Osteoblast (primary cell): ENCODE measurements around the gene AP1S3. TPM values are rescaled to one million over a fixed set of nuclear protein-coding genes. Genes with fewer than 3 reads are reported as not detected.

Experiments used
- DNase-seq: peaks from one replicate; pipeline ENCODE4 v3.0.0; 2011; ENCODE audit warnings: low spot score, mixed read lengths; ENCODE audit not compliant: insufficient read length; ENCODE audit errors: missing footprints
- H2AFZ ChIP-seq: 2 replicates; pipeline ENCODE4 v1.6.0; 2011; ENCODE audit warnings: mild to moderate bottlenecking, low read length
- H3K27ac ChIP-seq: 2 replicates; pipeline ENCODE4 v1.5.1; 2011; ENCODE audit warnings: mild to moderate bottlenecking, low read depth, low read length, moderate library complexity
- H3K27me3 ChIP-seq: 2 replicates; pipeline ENCODE4 v1.6.0; 2012; ENCODE audit warnings: mild to moderate bottlenecking, control low read depth, inconsistent platforms, low read length, moderate library complexity; ENCODE audit not compliant: insufficient read depth
- H3K36me3 ChIP-seq: 2 replicates; pipeline ENCODE4 v1.5.1; 2011; ENCODE audit warnings: mild to moderate bottlenecking, low read length, control low read depth, moderate library complexity; ENCODE audit not compliant: insufficient read depth
- H3K4me1 ChIP-seq: 2 replicates; pipeline ENCODE4 v1.5.1; 2011; ENCODE audit warnings: mild to moderate bottlenecking, low read length, control low read depth, moderate library complexity; ENCODE audit not compliant: insufficient read depth
- H3K4me2 ChIP-seq: 2 replicates; pipeline ENCODE4 v1.6.0; 2011; ENCODE audit warnings: mild to moderate bottlenecking, low read length; ENCODE audit not compliant: insufficient read depth
- H3K4me3 ChIP-seq: fragments of 200-600 bp; sonication (generic); 3 replicates; pipeline ENCODE4 v1.5.1; 2012; ENCODE audit warnings: mild to moderate bottlenecking, low read length, inconsistent platforms; ENCODE audit not compliant: insufficient read depth
- H3K79me2 ChIP-seq: 2 replicates; pipeline ENCODE4 v1.6.0; 2012; ENCODE audit warnings: mild to moderate bottlenecking, low read length, control low read depth, inconsistent platforms; ENCODE audit not compliant: insufficient read depth
- H3K9me3 ChIP-seq: 2 replicates; pipeline ENCODE4 v1.5.1; 2011; ENCODE audit warnings: low read depth, low read length, control low read depth
- H4K20me1 ChIP-seq: 2 replicates; pipeline ENCODE4 v1.6.0; 2012; ENCODE audit warnings: mild to moderate bottlenecking, low read length, control low read depth; ENCODE audit not compliant: insufficient read depth
- total RNA-seq: library from RNA; depleted of rRNA; stranded (reverse); fragments of >200 nt; gene quantifications from 2 replicates; pipeline ENCODE4 v1.2.3, GENCODE V29; 2012
- TF ChIP-seq, protein P1 (sequence below): IDR thresholded peaks from 2 replicates; pipeline ENCODE4 v1.5.1; 2011; ENCODE audit warnings: mild to moderate bottlenecking, low read depth, low read length, moderate library complexity; ENCODE audit errors: extremely low read depth

Gene AP1S3
- total RNA-seq, 1 donor: 2.2 TPM

GRCh38 chr2:223722226-223722625 lies 115.2 kb downstream of the AP1S3 start:
- Histone ChIP-seq H3K4me2 (no peak overlapping the region), H3K79me2 (no peaks in the 10 kb centered on the region), H3K27me3 (no peaks in the 10 kb centered on the region), H3K9me3 (no peaks in the 10 kb centered on the region), H3K27ac (no peak overlapping the region), H3K4me3 (no peak overlapping the region), H2AFZ (no peak overlapping the region), H4K20me1 (no peaks in the 10 kb centered on the region), H3K4me1 (peaks cover 17% of the 10 kb centered on the region), H3K36me3 (no peaks in the 10 kb centered on the region)
- TF ChIP-seq, protein P1, sequence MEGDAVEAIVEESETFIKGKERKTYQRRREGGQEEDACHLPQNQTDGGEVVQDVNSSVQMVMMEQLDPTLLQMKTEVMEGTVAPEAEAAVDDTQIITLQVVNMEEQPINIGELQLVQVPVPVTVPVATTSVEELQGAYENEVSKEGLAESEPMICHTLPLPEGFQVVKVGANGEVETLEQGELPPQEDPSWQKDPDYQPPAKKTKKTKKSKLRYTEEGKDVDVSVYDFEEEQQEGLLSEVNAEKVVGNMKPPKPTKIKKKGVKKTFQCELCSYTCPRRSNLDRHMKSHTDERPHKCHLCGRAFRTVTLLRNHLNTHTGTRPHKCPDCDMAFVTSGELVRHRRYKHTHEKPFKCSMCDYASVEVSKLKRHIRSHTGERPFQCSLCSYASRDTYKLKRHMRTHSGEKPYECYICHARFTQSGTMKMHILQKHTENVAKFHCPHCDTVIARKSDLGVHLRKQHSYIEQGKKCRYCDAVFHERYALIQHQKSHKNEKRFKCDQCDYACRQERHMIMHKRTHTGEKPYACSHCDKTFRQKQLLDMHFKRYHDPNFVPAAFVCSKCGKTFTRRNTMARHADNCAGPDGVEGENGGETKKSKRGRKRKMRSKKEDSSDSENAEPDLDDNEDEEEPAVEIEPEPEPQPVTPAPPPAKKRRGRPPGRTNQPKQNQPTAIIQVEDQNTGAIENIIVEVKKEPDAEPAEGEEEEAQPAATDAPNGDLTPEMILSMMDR: no peak
- DNase-seq: no peak

DNA sequence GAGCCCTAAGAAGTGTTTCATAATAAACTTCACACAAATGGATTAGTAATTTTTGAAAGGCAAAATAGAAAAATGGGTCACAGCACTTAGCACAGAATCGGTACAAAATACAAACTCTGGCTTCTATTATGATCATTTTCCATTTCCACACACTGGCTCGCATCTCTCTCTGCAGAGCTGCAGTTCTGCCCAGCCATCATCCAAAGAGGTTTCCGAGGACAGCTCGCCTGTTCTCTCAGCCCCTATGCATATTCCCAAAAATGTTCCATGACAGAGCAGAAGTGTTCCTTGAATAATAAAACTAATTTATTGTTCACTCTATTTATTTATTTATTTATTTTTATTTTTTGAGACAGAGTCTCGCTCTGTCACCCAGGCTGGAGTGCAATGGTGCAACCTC lies 115.6 kb downstream of the AP1S3 start:
- no peak overlapping the region for H3K4me2 ChIP-seq
- TF ChIP-seq, protein P1: no peak
- no peaks in the 10 kb centered on the region for H3K27me3 ChIP-seq
- no peak overlapping the region for H2AFZ ChIP-seq
- H3K27ac ChIP-seq: no peak overlapping the region
- H3K9me3 ChIP-seq: no peaks in the 10 kb centered on the region
- H3K4me1 ChIP-seq: peaks cover 17% of the 10 kb centered on the region
- no peaks in the 10 kb centered on the region for H3K79me2 ChIP-seq
- no peaks in the 10 kb centered on the region for H3K36me3 ChIP-seq
- H4K20me1 ChIP-seq: no peaks in the 10 kb centered on the region
- no peak for DNase-seq
- H3K4me3 ChIP-seq: no peak overlapping the region

- Histone ChIP-seq H4K20me1 (no peaks in the 10 kb centered on the region), H3K27me3 (no peaks in the 10 kb centered on the region), H3K4me1 (peaks cover 9% of the 10 kb centered on the region), H3K4me3 (no peak overlapping the region), H3K4me2 (no peak overlapping the region), H3K36me3 (no peaks in the 10 kb centered on the region), H3K79me2 (no peaks in the 10 kb centered on the region), H3K27ac (no peak overlapping the region), H2AFZ (no peak overlapping the region), H3K9me3 (peaks cover 2% of the 10 kb centered on the region)
- TF ChIP-seq, protein P1: no peak
- DNase-seq: no peak
Measured at GRCh38 chr2:223720367-223720766, 117.0 kb downstream of the AP1S3 start.

DNA sequence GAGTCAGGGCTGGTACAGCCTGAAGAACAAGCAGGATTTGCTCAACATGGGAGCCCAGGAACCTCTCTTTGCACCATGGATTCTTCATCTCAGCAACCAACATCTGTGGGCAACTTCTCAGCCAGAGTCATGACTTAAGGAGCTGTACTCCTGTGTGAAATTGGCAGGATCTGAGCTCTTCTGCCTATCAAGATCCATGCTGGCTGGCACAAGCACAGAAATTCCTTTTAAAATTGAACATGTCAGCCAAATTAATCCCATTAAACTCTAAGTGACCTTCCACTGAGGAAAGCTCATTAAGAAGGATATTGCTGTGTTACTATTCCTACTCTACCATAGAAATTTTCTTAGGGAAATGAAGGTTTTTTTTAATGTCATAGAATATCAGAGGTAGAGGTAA lies 124.7 kb downstream of the AP1S3 start:
- Histone ChIP-seq H3K27ac (no peak overlapping the region), H3K79me2 (no peaks in the 10 kb centered on the region), H3K9me3 (peaks cover 2% of the 10 kb centered on the region), H3K4me1 (peaks cover 1% of the 10 kb centered on the region), H4K20me1 (no peaks in the 10 kb centered on the region), H3K27me3 (no peaks in the 10 kb centered on the region), H3K36me3 (no peaks in the 10 kb centered on the region), H3K4me2 (no peak overlapping the region), H3K4me3 (no peak overlapping the region), H2AFZ (no peak overlapping the region)
- no peak for DNase-seq
- TF ChIP-seq, protein P1: no peak
